Measurements from ENCODE around the gene GPA33. TPM values are rescaled to one million over a fixed set of nuclear protein-coding genes. Genes with fewer than 3 reads are reported as not detected.

Gene GPA33
- total and polyA plus RNA-seq, 2 donors (not counting 1 experiment from before 2014, with no cell fraction given), result not detected

DNA sequence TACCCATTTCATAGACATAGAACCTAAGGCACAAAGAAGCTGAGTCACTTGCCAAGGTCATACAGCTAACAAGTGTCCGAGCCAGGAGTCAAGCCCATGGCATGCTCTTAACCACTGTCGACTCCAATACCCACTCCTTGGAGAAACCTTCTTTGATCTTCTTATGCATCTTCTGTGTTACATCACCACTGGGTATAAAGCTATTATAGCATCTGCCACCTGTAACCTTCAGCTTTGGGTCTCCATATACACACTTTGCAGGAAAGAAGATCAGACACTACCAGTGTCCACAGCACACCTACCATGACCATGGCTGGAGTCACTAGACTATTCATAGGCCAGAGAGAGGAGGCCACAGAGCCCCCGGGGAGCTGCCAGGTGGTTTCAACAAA lies 29.1 kb downstream of the GPA33 start:
- no peak overlapping the region for H3K4me2 ChIP-seq (ENCODE audit: extremely low read depth, insufficient read depth, low read length)
- no peak overlapping the region for H3K27ac ChIP-seq (ENCODE audit: insufficient read depth, low read length)
- no peak for DNase-seq (ENCODE audit: low read depth in 2 of 2)
- no peaks in the 10 kb centered on the region for H3K79me2 ChIP-seq (ENCODE audit: control insufficient read depth, insufficient read depth, low read length)
- TF ChIP-seq, protein P1, sequence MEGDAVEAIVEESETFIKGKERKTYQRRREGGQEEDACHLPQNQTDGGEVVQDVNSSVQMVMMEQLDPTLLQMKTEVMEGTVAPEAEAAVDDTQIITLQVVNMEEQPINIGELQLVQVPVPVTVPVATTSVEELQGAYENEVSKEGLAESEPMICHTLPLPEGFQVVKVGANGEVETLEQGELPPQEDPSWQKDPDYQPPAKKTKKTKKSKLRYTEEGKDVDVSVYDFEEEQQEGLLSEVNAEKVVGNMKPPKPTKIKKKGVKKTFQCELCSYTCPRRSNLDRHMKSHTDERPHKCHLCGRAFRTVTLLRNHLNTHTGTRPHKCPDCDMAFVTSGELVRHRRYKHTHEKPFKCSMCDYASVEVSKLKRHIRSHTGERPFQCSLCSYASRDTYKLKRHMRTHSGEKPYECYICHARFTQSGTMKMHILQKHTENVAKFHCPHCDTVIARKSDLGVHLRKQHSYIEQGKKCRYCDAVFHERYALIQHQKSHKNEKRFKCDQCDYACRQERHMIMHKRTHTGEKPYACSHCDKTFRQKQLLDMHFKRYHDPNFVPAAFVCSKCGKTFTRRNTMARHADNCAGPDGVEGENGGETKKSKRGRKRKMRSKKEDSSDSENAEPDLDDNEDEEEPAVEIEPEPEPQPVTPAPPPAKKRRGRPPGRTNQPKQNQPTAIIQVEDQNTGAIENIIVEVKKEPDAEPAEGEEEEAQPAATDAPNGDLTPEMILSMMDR (conservative IDR thresholded peaks at IDR 0.05 in 1 of 2, IDR thresholded peaks at IDR 0.05 in 1 of 2; ENCODE audit: low read depth in 1 of 2, low read length in 2 of 2), result no peak
- TF ChIP-seq EZH2 (IDR thresholded peaks at IDR 0.05; ENCODE audit: low read length, missing control alignments), result no peak
- H4K20me1 ChIP-seq (ENCODE audit: control insufficient read depth, extremely low read depth, insufficient read depth, low read length), result no peaks in the 10 kb centered on the region
- H3K4me1 ChIP-seq (ENCODE audit: control insufficient read depth, extremely low read depth, insufficient read depth, low read length), result peaks cover 3% of the 10 kb centered on the region
- no peak overlapping the region for H3K9ac ChIP-seq (ENCODE audit: insufficient read depth, low read length)
- H3K27me3 ChIP-seq (ENCODE audit: control insufficient read depth, insufficient read depth, low read length), result no peaks in the 10 kb centered on the region
- H3K36me3 ChIP-seq (ENCODE audit: control insufficient read depth, insufficient read depth, low read length), result no peaks in the 10 kb centered on the region
- H3K4me3 ChIP-seq (replicated peaks in 1 of 4; ENCODE audit: control extremely low read depth in 1 of 4, insufficient read depth in 1 of 4, low read depth in 3 of 4, low read length in 4 of 4), result no peak overlapping the region
- H3K9me3 ChIP-seq (ENCODE audit: control insufficient read depth, insufficient read depth, low read depth, low read length), result no peaks in the 10 kb centered on the region
- no peak overlapping the region for H2AFZ ChIP-seq (ENCODE audit: low read length)

DNA sequence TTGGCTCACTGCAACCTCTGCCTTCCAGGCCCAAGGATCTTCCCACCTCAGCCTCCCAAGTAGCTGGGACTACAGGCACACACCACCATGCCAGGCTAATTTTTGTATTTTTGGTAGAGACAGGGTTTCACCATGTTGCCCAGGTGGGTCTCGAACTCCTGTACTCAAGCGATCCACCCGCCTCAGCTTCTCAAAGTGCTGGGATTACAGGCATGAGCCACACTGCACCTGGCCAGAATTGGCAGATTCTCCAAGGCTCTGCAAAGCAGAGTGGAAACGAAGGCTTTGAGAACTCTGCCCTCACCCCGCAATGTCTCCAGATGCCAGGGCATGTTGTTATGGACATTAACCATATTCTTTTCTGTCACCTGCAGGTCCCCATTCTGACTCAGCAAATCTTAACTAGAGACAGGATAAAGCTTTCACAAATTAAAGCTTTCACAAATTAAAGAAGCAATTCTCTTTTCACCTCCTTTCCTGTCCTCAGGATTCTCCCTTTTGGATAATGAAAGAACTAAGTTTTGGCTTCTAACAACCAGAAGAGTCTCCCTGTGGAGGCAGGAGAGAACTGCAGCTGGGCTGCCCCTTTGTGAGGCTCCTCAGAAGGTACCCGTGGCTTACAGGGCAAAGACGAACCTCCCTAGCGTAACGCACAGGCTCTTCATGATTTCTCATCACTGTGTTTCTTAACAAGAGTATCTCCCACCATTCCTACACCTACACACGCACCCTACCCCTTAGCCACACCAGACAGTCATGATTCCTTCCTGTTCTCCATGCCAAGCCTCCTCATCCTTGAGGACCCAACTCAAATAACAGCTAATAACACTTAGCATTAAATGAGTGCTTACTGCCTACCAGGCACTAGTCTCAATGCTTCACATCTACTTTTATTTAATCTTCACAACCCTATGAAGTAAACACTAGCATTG lies 29.8 kb downstream of the GPA33 start:
- Histone ChIP-seq H3K79me2 (ENCODE audit: control insufficient read depth, insufficient read depth, low read length) (no peaks in the 10 kb centered on the region), H3K9ac (ENCODE audit: insufficient read depth, low read length) (no peak overlapping the region), H3K27ac (ENCODE audit: insufficient read depth, low read length) (no peak overlapping the region), H3K4me2 (ENCODE audit: extremely low read depth, insufficient read depth, low read length) (no peak overlapping the region), H4K20me1 (ENCODE audit: control insufficient read depth, extremely low read depth, insufficient read depth, low read length) (no peaks in the 10 kb centered on the region), H3K36me3 (ENCODE audit: control insufficient read depth, insufficient read depth, low read length) (no peaks in the 10 kb centered on the region), H3K27me3 (ENCODE audit: control insufficient read depth, insufficient read depth, low read length) (no peaks in the 10 kb centered on the region), H3K4me1 (ENCODE audit: control insufficient read depth, extremely low read depth, insufficient read depth, low read length) (peaks cover 3% of the 10 kb centered on the region), H3K4me3 (replicated peaks in 1 of 4; ENCODE audit: control extremely low read depth in 1 of 4, insufficient read depth in 1 of 4, low read depth in 3 of 4, low read length in 4 of 4) (no peak overlapping the region), H3K9me3 (ENCODE audit: control insufficient read depth, insufficient read depth, low read depth, low read length) (no peaks in the 10 kb centered on the region), H2AFZ (ENCODE audit: low read length) (no peak overlapping the region)
- no peak for DNase-seq (ENCODE audit: low read depth in 2 of 2)
- TF ChIP-seq, protein P1 (conservative IDR thresholded peaks at IDR 0.05 in 1 of 2, IDR thresholded peaks at IDR 0.05 in 1 of 2; ENCODE audit: low read depth in 1 of 2, low read length in 2 of 2), result peak; percentile 15 to 24
- TF ChIP-seq EZH2 (IDR thresholded peaks at IDR 0.05; ENCODE audit: low read length, missing control alignments), result no peak

DNA sequence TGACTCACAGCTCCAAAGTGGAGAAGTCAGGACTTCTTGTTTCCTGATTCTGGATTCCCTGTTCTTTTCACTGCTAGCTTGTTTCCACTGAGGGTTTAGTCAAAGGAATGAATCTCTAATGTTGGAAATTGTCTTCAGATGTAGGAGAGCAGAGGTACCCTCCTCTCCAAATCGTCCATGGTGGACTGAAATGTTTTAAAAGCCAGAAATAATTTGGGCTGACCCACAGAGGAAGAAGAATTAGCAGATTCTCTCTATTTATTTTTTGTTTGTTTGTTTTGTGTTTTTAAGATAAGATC lies 30.4 kb downstream of the GPA33 start:
- H3K4me1 ChIP-seq (ENCODE audit: control insufficient read depth, extremely low read depth, insufficient read depth, low read length), result peaks cover 3% of the 10 kb centered on the region
- H4K20me1 ChIP-seq (ENCODE audit: control insufficient read depth, extremely low read depth, insufficient read depth, low read length), result no peaks in the 10 kb centered on the region
- no peak overlapping the region for H3K4me3 ChIP-seq (replicated peaks in 1 of 4; ENCODE audit: control extremely low read depth in 1 of 4, insufficient read depth in 1 of 4, low read depth in 3 of 4, low read length in 4 of 4)
- TF ChIP-seq, protein P1 (conservative IDR thresholded peaks at IDR 0.05 in 1 of 2, IDR thresholded peaks at IDR 0.05 in 1 of 2; ENCODE audit: low read depth in 1 of 2, low read length in 2 of 2), result no peak
- no peak for TF ChIP-seq EZH2 (IDR thresholded peaks at IDR 0.05; ENCODE audit: low read length, missing control alignments)
- no peak overlapping the region for H2AFZ ChIP-seq (ENCODE audit: low read length)
- H3K9ac ChIP-seq (ENCODE audit: insufficient read depth, low read length), result no peak overlapping the region
- no peak overlapping the region for H3K27ac ChIP-seq (ENCODE audit: insufficient read depth, low read length)
- H3K27me3 ChIP-seq (ENCODE audit: control insufficient read depth, insufficient read depth, low read length), result no peaks in the 10 kb centered on the region
- H3K79me2 ChIP-seq (ENCODE audit: control insufficient read depth, insufficient read depth, low read length), result no peaks in the 10 kb centered on the region
- DNase-seq (ENCODE audit: low read depth in 2 of 2), result no peak
- H3K36me3 ChIP-seq (ENCODE audit: control insufficient read depth, insufficient read depth, low read length), result no peaks in the 10 kb centered on the region
- H3K9me3 ChIP-seq (ENCODE audit: control insufficient read depth, insufficient read depth, low read depth, low read length), result no peaks in the 10 kb centered on the region
- H3K4me2 ChIP-seq (ENCODE audit: extremely low read depth, insufficient read depth, low read length), result no peak overlapping the region
